GM19035 (cell line): ENCODE data around the gene ATP11B.
"Not testable (repeated sequence)": the region's sequence is repeated elsewhere in the genome, so short reads cannot be mapped to it uniquely, and the experiment has no call there.

ENCODE experiments used
- ATAC-seq: cut with Tn5 transposase; IDR thresholded peaks from one replicate; pipeline ENCODE4 v1.9.1; 2021; ENCODE audit not compliant: unreplicated experiment

The ATP11B gene

GRCh38 chr3:182794455-182795388, 1.4 kb downstream of the ATP11B start:
- no peak for ATAC-seq

GRCh38 chr3:182795389-182795782, 2.1 kb downstream of the ATP11B start:
- peak; percentile 20 for ATAC-seq

DNA sequence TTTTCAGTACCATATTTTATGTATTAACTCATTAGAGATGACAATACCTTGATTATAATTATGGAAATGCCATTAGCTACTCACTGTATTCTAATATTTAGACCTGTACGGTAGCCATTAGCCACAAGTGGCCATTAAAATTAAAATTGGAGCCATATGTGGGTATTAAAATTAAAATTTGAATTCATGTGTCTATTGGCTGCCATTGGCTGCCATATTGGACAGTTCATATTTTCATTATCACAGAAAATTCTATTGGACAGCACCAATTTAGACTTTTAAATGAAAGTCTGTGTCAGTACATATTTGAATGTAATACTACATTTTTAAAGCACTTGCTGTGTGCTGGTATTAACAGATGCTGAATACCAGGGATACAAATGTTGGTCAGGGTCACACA, 3.0 kb downstream of the ATP11B start:
- no peak for ATAC-seq

DNA sequence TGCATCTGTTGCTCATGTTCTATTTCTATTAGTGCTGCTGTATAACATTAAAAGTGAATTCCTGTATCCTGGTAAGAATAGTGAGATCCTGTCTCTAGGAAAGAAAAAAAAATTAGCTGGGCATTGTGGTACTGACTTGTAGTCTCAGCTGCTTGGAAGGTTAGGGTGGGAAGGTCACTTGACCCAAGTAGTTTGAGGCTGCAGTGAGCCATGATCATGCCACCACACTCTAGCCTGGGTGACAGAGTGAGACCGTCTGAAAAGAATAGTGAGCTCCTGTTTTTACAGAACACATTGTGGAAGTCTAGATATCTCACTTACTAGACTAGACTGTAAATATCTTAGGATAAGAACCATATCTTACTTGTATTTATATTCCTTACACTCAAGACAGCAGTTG, 4.6 kb downstream of the ATP11B start:
- no peak for ATAC-seq

GRCh38 chr3:182799143-182799542, 5.8 kb downstream of the ATP11B start:
- not testable (repeated sequence) for ATAC-seq

GRCh38 chr3:182800508-182800907, 7.2 kb downstream of the ATP11B start:
- ATAC-seq, result no peak

DNA sequence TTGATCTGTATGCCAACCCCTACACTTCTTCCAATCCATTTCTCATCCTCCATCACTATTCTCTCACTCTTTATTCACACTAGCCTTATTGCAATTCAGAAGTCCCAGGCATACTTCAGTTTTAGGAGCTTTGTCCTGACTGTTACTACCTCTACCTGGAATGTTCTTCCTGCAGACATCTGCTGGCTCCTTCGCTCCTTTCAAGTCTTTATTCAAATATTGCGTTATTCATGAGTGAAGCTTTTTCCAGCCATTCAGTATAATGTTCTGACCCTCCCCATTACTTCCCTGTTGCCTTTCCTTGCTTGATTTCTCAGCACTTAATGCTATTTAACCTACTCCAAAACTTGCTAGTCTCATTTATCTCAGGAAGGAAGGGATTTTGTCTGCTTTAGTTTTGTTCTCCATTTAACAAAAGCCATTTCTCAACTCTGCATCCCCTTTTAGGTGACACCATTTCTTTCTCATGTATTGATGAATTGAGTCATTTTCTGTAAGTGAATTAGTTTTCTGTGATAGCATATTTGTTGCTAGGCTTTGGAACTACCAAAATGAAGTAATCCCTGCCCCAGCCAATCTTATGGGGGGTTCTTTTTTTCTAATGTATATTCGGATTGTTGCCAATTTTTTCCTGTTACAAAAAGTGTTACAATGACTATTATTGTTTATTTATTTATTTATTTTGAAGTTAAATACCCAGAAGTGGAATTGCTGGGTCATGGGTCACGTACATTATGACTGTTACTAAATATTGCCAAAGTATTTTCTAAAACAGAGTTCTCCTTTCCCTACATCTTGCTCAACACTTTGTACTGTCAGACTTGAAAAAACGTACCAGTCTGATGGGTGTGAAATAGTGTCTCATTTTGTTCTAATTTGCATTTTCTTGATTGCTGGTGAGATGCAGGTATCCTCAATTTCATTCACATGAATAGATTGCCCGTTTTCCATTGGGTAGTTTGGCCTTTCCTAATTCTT, 9.4 kb downstream of the ATP11B start:
- no peak for ATAC-seq

GRCh38 chr3:182803596-182803995, 10.3 kb downstream of the ATP11B start:
- no peak for ATAC-seq

GRCh38 chr3:182807061-182807460, 13.8 kb downstream of the ATP11B start:
- no peak for ATAC-seq

DNA sequence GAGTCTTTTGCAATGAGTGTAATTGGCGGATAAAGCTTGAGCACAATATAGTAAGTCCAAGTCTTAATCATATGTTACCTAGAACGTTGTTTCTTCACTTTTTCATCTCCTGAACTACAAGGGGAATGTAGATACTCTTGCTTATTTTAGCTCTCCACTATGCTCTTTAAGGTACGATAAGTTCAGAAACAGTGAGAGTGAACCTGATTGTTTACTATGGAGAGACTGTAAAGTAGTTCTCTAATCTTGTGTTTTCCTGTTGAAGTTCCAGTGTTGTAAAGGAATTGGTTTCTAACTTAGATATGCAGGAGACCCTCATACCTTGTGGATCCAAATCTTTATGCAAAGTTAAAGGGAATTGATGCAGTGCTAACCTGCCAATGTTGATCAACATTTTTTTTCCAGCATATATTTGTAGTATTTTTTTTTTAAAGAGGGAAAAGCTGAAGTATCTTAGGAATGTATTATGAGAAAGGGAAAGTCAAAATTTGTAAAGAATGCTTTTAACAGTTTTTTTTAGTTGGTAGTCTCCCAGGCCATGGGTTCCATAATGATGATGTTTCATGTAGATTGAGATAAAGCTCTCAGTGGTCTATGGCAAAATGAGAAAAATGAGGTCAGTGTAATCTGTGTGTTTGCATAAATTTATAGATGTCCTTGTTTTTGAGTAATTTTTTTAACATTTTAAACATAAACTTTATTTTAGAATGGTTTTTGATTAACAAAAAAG, 14.9 kb downstream of the ATP11B start:
- ATAC-seq, result no peak

- ATAC-seq, result no peak
Observed at GRCh38 chr3:182809531-182809930, 16.2 kb downstream of the ATP11B start.

- ATAC-seq, result no peak
Observed at GRCh38 chr3:182810574-182811268, 17.4 kb downstream of the ATP11B start.

- no peak for ATAC-seq
Observed at GRCh38 chr3:182811269-182811596, 17.9 kb downstream of the ATP11B start.

- ATAC-seq, result no peak
Observed at GRCh38 chr3:182812123-182812522, 18.8 kb downstream of the ATP11B start.

DNA sequence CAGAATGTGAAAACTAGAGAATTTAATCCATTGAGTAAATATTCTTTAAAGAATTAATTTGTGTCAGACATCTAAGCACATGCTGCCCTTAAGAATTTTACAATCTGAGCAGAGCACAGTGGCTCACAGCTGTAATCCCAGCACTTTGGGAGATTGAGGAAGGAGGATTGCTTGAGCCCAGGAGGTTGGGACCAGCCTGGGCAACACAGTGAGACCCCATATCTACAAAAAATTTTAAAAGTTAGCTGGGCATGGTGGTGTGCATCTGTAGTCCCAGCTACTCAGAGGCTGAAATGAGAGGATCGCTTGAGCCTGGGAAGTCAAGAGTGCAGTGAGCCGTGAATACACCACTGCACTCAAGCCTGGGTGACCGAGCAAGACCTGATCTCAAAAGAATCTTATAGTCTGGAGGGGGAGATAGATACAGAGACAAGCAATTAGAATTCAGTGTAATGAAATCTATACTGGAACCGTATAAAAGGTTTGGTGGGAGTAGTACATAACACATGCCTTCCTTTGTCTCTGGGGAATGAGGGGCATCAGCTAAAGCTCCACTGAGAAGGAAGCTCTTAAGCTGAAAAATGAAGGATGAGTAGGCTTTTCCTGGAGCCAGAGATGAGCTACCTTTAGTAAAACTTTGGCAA, 21.2 kb downstream of the ATP11B start:
- ATAC-seq, result no peak

- no peak for ATAC-seq
Observed at GRCh38 chr3:182816181-182816580, 22.9 kb downstream of the ATP11B start.

DNA sequence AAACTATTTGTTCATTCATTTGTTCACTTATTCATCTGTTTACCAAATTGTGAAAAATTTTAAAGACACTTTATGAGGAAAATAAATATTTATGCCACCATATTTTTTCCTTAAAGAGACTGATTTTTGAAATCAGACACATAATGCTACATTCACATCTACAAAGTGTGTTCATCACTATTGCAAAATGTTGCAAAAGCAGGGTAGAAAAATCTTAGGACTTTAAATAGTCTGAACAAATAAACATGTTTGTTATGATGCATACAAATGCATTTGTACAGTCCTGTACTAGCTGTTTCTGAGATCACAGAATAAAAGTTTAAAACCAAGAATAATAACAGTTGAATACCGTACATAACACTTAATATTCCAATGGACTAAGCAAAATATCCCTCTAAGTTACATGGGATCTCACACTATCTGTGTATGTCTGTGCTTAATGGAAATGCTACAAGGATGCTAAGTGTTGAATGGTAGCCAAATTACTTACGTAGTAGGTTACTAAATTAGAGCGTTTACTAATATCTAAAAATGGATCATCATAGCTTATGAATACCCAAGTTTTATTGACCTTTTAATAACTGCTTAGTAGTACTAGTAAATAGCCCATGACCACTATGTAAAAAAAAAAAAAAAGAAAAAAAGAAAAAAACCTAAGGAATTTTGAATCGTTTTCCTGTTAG, 25.1 kb downstream of the ATP11B start:
- no peak for ATAC-seq

DNA sequence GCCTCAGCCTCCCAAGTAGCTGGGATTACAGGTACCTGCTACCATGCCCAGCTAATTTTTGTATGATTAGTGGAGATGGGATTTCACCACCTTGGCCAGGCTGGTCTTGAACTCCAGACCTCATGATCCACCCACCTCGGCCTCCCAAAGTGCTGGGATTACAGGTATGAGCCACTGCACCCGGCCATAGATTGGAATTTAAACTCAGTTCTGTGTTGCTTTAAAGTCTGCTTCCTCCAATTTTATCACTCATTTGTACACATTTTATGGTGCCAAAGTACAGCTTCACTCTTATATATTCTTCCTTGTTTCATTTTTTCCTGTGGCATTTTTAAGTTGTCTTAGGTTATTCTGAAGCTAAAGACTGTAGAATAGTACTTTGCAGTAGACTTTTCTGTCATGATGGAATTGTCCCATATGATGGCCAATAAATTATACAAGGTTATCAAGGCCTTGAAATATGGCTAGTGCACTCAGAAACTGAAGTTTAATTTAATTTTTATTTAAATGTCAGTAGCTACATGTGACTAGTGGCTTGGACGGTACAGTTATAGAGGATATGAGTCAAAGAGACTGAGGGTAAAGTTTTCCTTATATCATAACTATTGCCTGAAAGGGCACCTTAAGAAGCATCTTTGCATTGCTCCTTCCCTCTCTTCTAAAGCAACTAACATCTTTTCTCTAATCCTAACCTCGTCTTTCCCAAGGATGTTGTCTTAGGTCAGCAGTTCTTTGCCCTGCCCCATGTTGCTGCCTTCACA, 28.1 kb downstream of the ATP11B start:
- ATAC-seq, result no peak

DNA sequence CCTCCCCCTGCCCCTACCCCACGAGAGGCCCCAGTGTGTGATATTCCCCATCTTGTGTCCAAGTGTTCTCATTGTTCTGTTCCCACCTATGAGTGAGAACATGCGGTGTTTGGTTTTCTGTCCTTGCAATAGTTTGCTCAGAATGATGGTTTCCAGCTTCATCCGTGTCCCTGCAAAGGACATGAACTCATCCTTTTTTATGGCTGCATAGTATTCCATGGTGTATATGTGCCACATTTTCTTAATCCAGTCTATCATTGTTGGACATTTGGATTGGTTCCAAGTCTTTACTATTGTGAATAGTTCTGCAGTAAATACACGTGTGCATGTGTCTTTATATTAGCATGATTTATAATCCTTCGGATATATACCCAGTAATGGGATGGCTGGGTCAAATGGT, 29.0 kb downstream of the ATP11B start:
- not testable (repeated sequence) for ATAC-seq
